Neural progenitor cell (in vitro differentiated cells): ENCODE results near the gene COPRS.

ENCODE experiments used
- EZH2 ChIP-seq: fragments of 200-600 bp; sonication (generic); IDR thresholded peaks from 2 replicates; pipeline ENCODE4 v1.6.1; 2017; ENCODE audit warnings: antibody characterized with exemption, mild to moderate bottlenecking, moderate library complexity
- EZH2phosphoT487 ChIP-seq: fragments of 200-600 bp; sonication (generic); IDR thresholded peaks from 2 replicates; pipeline ENCODE4 v1.6.1; 2017; ENCODE audit warnings: antibody characterized with exemption
- TF ChIP-seq, protein P1 (sequence below): fragments of 200-600 bp; sonication (generic); IDR thresholded peaks from 2 replicates; pipeline ENCODE4 v1.5.1; 2017; ENCODE audit warnings: antibody characterized with exemption, mild to moderate bottlenecking

DNA sequence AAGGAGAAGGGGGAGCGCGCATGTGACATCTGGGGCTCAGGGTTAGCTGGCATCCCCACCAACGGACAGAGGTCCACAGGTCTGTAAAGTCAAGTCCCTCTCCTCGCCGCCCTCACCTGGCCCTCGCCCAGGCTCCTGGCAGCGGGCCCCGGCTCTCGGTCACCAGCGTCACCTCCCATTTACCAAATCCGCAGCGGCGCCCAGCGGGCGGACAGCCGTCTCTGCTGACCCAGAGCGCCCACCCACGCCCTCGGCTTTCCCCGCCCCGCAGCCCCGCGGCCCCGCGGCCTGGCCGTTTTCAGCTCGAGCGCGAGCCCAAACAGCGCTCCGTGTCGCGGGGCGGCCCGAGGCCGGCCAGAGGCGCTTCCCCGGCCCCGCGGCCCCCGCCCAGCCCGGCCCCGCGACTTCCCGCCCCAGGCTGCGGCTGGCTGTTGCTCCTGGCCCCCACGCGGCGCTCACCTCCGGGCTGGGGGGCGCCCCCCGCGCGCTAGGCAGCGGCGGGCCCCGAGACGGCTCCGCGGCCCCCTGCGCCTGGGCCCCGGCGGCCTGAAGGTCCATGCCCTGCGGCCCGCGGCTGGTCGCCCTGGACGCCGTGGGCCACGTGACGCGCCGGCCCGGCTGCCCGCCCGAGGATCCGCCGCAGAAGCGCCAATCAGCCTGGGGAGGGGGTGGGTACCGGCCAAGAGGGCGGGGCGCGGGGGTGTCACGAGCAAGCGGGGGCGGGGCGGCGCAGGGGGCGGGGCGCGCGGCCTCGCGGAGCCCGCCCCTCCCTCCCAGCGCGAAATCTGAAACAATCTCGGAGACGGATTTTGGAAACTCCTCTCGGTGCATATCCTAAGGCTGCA is at the start of gene COPRS:
- TF ChIP-seq, protein P1, sequence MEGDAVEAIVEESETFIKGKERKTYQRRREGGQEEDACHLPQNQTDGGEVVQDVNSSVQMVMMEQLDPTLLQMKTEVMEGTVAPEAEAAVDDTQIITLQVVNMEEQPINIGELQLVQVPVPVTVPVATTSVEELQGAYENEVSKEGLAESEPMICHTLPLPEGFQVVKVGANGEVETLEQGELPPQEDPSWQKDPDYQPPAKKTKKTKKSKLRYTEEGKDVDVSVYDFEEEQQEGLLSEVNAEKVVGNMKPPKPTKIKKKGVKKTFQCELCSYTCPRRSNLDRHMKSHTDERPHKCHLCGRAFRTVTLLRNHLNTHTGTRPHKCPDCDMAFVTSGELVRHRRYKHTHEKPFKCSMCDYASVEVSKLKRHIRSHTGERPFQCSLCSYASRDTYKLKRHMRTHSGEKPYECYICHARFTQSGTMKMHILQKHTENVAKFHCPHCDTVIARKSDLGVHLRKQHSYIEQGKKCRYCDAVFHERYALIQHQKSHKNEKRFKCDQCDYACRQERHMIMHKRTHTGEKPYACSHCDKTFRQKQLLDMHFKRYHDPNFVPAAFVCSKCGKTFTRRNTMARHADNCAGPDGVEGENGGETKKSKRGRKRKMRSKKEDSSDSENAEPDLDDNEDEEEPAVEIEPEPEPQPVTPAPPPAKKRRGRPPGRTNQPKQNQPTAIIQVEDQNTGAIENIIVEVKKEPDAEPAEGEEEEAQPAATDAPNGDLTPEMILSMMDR: no peak
- TF ChIP-seq EZH2phosphoT487: no peak
- TF ChIP-seq EZH2: no peak
